Right lobe of liver (tissue), 4 donors: ENCODE results near the gene RGS9.

Source experiments
- CTCF ChIP-seq, 4 donors: fragments of 200-600 bp in 3 of 4; fragments of 450-650 bp in 1 of 4; IDR thresholded peaks; one replicate each; pipeline versions ENCODE4 v1.5.1 to v1.8.0; 2016 to 2022; ENCODE audit warnings: antibody characterized with exemption in 4 of 4, mild to moderate bottlenecking in 2 of 4
- POLR2A ChIP-seq: fragments of 450-650 bp; IDR thresholded peaks from one replicate; pipeline ENCODE4 v1.6.1; 2017; ENCODE audit warnings: antibody characterized with exemption, mild to moderate bottlenecking
- donor health status: DM: no; HTN: no; CAD: no.
- donor health status: DM: no; HTN: no; CAD: no.
- donor health status: DM: no; HTN: yes; CAD: no.

- TF ChIP-seq POLR2A (no peak), CTCF (IDR thresholded peaks at IDR 0.05) (no peak)
Observed at GRCh38 chr17:65173284-65173793, 36.2 kb downstream of the RGS9 start.
